ENCODE data around the gene MRPL40.

MRPL40 gene

GRCh38 chr22:19432133-19432851 is at the start of gene MRPL40:
MRPL40 (plus strand) TSS chr22:19432545; CDS start chr22:19432555, 10 bp downstream.
- peak; percentile 84 for DNase-seq (ENCODE audit: low read depth)

DNA sequence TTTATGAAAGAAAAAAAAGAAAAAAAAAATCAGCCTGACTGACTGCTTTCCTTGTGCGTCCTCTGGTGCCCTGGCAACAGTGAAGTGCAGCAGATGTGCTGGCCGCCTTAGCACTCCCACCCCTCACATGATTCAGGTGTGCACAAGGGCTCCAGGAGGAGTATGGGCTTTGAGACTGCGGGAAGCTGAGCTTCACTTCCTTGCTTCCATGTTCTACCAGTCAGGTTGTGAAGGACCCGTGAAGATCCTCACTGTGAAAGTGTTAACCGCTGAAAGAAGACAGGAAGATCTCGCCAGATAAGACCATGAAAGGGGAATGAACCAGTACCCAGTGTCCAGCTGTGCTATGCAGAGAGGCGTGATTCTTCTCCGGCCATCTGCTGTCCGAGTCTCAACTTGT is 49.1 kb upstream of the MRPL40 start:
- no peak for DNase-seq (ENCODE audit: low read depth)

DNA sequence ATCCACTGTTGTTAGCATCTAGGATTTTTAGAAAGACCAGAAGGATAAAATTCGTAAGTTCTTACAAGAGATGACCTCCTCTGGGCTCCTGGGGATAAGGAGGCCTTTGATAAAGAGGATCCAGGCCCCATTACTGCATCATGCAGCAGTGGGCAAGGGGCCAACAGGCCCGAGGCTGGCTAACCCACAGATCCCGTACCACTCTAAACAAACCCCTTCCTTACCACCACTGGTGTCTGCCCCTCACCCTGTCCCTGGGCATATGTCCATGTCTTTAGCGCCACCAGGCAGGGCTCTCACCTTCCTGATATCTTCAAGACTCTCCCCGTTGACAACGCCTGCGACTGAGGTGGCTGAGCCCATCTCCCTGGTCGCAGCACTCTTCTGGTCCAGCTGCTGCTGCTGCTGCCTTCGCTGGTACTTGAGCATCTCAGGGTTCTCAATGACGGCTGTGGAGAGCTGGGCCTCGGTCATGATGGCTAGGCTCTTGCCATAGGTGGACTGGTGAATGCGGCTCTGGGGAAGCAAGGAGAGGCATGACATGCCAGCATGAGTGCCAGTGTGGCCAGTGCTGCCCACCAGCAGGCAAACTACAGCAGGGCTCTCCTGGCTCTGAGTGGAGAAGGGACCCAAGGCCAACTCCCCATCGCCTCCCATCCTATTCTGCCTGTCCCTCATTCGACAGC is 47.0 kb upstream of the MRPL40 start:
- DNase-seq (ENCODE audit: low read depth): no peak

DNA sequence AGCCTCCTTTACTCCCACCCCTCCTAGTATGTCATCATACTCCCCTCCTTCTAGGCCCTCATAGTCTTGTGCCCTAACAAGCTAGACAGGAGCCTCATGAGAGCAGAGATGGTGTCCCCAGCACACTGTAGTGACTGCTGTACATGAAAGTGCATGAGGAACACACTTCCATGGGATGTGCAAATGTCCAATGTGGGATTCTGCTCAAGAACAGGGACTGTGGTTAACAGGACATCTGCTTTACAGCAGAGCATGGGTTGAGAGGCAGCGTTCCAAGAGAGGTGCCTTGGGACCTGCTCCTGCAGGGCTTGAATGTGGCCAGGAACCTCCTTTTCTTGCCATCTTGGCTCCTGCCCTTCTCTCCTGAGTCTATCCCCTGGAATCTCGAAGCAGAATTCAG is 46.1 kb upstream of the MRPL40 start:
- no peak for DNase-seq (ENCODE audit: low read depth)

DNA sequence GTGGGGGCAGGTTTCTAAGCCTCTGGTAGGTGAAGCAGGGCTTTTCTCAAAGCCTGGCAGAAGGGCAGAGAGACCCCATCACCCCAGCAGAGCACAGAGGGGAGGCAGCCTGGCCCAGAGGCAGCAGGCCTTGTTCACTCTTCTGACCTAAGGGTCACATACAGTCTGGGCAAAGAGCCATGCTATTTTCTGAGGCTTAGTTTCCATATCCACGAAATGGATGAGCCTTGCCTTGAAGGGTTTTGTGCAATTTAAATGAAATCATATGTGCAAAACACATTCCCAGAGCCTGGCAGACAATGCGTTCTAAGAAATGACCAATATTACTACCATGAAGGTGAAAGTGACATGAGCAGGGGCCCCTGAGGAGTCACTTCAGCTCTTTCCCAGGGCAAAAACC is 45.3 kb upstream of the MRPL40 start:
- DNase-seq (ENCODE audit: low read depth): no peak

GRCh38 chr22:19387575-19387974 is 44.8 kb upstream of the MRPL40 start:
- DNase-seq (ENCODE audit: low read depth): no peak

DNA sequence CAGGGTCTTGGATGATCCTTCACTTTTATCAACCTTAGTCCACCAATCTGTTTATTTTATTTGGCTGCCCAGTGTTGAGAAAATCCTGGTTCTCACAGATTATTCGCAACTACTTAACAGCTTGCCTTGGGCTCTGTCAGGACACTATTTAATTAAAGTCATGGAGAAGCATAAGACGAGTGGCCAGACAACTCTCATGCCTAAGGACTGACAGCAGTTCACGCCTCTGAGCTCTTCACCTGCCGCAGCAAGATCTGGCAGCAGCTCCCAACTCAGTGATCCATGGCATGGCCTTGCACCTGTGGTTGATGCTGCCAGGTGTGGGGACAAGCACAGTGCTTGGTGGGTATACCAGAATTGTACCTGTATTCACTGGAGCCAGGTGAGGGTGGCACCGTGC is 38.6 kb upstream of the MRPL40 start:
- DNase-seq (ENCODE audit: low read depth): no peak

GRCh38 chr22:19394274-19395050 is 37.9 kb upstream of the MRPL40 start:
- DNase-seq (ENCODE audit: low read depth): no peak

DNA sequence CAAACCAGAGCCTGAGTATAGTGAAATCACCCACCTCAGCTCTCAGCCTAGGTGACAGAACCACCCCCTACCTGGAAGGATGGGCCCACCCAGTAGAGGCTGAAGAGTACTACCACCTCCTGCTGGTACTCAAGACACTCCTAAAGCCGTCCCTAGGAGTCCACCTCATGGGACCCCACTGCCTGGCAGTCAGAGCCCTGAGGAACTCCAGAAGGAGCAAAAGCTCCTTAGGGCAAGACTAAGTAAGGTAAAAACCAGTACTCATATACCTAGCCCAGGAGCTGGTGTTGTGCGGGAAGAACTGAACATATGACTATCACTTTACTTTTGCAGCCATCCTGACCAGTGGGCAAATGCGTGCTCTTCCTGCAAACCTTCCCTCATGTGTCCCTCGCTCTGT is 37.1 kb upstream of the MRPL40 start:
- no peak for DNase-seq (ENCODE audit: low read depth)

GRCh38 chr22:19396561-19396933 is 35.8 kb upstream of the MRPL40 start:
- DNase-seq (ENCODE audit: low read depth): no peak

DNA sequence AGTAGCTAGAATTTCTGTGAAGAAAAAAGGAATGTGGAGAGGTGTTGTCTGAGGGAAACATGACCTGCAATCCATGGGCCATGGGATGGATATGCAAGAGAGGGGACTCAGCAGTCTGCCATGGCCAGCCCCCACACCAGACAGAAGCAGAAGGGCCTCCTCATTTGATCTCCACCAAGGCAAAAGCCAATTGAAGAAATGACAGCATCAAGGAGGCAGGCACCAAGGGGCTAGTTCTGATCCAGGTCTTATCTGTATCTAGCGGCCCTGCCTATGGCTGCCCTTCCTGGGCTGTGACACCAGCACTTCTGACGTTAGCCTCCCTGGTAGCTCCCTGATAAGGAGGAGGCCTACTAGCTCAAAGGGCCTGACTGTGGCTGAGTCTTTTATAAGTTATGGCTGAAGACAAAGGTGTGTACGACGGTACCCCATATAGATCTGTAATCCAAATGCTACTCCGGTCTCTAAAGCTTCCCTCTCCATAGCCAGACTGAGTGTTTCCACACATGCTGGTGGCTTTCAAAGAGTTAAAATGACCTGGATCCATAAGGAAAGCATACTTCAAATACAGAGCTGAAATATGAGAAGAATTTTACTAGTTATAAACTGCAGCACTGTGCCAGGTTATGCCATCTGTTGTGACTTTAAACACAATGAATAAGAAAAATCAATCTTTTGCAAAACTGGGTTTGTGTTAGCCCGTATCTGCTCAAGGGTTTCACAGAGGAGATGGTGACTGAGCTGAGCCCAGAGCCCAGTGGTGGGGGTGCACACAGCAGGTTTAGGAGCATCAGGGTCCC is 35.2 kb upstream of the MRPL40 start:
- no peak for DNase-seq (ENCODE audit: low read depth)

DNA sequence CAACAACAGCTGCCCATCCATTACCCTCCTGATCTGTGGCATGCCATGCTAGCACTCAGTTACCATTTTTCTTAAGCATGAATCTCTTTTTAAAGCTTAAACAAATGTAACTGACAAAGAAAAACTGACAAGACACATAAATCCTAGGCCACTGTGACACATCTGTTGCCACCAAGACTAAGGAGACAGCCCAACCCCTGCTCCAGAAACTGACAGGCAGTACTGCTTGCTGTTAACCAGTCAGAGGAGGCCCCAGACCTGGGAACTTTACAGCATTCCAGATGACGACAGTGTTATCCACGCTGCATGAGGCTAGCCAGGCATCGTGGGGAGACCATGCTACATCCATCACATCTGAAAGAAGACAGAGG is 34.6 kb upstream of the MRPL40 start:
- no peak for DNase-seq (ENCODE audit: low read depth)

GRCh38 chr22:19398206-19398605 is 34.1 kb upstream of the MRPL40 start:
- no peak for DNase-seq (ENCODE audit: low read depth)

DNA sequence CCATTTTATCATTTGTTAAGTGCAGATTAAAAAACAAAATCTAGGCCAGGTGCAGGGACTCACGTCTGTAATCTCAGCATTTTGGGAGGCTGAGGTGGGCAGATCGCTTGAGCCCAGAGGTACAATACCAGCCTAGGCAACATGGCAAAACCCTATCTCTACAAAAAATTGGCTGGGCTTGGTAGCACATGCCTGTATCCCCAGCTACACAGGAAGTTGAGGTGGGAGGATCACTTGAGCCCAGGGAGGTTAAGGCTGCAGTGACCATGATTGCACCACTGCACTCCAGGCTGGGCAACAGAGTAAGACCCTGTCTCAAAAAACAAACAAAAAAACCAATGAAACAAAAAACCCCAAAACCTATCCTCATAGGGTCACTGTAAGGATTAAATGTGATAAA is 33.7 kb upstream of the MRPL40 start:
- no peak for DNase-seq (ENCODE audit: low read depth)

GRCh38 chr22:19400881-19401280 is 31.5 kb upstream of the MRPL40 start:
- no peak for DNase-seq (ENCODE audit: low read depth)

- no peak for DNase-seq (ENCODE audit: low read depth)
Measured at GRCh38 chr22:19401483-19401882, 30.9 kb upstream of the MRPL40 start.

- no peak for DNase-seq (ENCODE audit: low read depth)
Measured at GRCh38 chr22:19402642-19403191, 29.6 kb upstream of the MRPL40 start.

DNA sequence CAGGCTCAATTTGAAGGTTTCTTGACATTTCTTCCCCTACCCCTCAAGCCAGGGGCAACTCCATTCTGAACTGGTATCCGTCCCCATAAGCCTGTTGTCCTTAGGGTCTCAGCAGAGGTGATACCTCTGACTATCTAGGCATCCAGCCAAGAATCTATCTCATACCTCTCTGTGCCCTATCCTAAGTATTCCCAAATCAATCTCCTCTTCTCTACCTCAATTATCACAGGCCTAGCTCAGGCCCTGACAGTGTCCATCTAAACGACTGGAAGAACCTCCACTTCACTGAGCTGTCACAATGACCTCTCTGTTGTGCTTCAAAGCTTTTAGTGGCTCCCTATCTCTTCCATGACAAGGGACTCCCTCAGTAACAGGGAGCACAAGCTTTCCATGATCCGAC is 27.7 kb upstream of the MRPL40 start:
- DNase-seq (ENCODE audit: low read depth): no peak

GRCh38 chr22:19405133-19405532 is 27.2 kb upstream of the MRPL40 start:
- DNase-seq (ENCODE audit: low read depth): no peak

DNA sequence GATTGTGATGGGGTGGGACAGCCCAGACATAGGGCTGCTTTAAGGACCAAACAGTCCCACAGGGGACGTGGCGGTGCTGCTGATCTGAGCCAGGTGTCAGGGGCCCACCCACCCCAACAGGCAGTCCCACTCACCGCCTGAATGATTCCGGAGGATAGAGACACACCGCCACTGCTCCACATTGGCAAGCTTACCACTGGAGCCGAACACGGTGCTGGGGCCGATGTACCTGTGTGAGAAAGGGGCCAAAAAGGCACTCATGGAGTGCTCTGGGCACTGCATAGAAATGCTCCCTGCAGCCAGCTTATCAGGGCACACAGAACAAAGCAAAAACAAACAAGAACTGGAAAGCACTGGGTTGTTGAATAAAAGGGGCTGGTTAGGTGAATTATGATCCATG is 26.7 kb upstream of the MRPL40 start:
- no peak for DNase-seq (ENCODE audit: low read depth)

GRCh38 chr22:19406281-19406811 is 26.0 kb upstream of the MRPL40 start:
- DNase-seq (ENCODE audit: low read depth): no peak

DNA sequence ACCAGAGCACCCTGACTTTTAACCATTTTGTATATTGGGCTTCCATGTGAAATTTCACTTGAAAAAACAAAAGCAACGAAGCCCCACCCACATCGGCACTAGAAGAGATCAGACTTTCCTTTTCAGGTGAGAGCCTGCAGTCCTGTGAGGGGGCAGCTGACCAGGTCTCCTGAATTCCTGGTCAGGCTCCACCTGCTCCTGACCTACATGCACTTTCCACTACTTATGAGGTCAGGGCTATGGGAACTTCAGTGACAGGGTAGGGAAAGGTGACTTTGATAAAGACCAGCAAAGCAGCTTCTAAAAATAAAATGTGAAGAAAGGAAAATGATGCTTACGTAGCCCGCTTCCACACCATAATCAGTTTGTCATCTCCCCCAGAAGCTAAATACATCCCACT is 25.5 kb upstream of the MRPL40 start:
- DNase-seq (ENCODE audit: low read depth): no peak
